GM06990 (cell line): ENCODE data around the gene STRA6.

Source experiments
- DNase-seq: peaks from one replicate; pipeline ENCODE4 v3.0.0-alpha.2; 2011; ENCODE audit not compliant: insufficient read length; ENCODE audit errors: extremely low read depth
- H3K27me3 ChIP-seq: replicated peaks from 2 replicates; pipeline ENCODE4 v1.6.0; 2011; ENCODE audit warnings: low read length; ENCODE audit not compliant: control insufficient read depth, insufficient read depth
- H3K36me3 ChIP-seq: 2 replicates; pipeline ENCODE4 v1.5.1; 2011; ENCODE audit warnings: low read length; ENCODE audit not compliant: control insufficient read depth, insufficient read depth
- H3K4me3 ChIP-seq: replicated peaks from 2 replicates; pipeline ENCODE4 v1.5.1; 2011; ENCODE audit warnings: low read depth, mild to moderate bottlenecking, control low read depth, low read length
- TF ChIP-seq, protein P1 (sequence below): IDR thresholded peaks from 2 replicates; pipeline ENCODE4 v1.5.1; 2011; ENCODE audit warnings: low read length, control low read depth, mild to moderate bottlenecking, inconsistent platforms; ENCODE audit not compliant: insufficient read depth, poor library complexity, severe bottlenecking

STRA6 gene

DNA sequence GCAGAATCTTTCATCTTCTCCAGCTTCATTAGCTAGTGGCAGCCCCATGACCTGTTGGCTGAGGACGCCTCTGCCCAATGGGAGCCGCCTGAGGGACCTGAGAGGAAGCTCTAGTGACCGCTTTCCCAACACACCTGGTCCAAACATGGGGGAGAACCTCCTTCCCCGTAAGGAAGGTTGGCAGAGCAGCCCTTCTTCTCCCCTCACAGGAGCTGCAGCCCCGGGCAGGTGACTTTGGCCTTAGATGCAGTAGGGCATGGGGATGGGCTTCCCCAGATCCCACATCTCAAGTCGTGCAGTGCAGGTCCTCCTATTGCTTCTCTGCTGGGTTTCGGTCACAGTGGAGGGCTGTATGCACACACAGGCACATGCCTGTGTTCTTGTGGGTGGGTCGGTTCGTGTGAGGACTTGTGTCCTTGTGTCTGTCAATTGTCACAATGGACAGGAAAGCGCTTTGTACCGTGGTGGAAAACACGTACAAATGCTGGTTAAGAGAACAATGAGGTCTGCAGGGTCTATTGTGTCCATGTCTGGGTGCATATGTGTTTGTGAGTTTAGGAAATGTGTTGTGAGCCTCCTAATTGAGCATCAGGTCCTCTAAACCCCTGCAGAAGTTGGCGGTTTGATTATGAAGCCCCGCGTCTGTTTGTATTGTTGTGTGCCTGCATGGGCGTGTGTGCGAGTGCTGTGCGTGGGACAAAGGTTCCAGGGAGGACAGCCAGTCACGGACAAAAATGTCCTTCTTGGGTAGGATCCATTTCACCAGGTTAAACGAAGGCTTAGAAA lies 70.8 kb downstream of the STRA6 start:
- DNase-seq, result no peak
- Histone ChIP-seq H3K27me3 (peaks cover 6% of the 10 kb centered on the region), H3K4me3 (no peak overlapping the region), H3K36me3 (no peaks in the 10 kb centered on the region)
- TF ChIP-seq, protein P1, sequence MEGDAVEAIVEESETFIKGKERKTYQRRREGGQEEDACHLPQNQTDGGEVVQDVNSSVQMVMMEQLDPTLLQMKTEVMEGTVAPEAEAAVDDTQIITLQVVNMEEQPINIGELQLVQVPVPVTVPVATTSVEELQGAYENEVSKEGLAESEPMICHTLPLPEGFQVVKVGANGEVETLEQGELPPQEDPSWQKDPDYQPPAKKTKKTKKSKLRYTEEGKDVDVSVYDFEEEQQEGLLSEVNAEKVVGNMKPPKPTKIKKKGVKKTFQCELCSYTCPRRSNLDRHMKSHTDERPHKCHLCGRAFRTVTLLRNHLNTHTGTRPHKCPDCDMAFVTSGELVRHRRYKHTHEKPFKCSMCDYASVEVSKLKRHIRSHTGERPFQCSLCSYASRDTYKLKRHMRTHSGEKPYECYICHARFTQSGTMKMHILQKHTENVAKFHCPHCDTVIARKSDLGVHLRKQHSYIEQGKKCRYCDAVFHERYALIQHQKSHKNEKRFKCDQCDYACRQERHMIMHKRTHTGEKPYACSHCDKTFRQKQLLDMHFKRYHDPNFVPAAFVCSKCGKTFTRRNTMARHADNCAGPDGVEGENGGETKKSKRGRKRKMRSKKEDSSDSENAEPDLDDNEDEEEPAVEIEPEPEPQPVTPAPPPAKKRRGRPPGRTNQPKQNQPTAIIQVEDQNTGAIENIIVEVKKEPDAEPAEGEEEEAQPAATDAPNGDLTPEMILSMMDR, result no peak

DNA sequence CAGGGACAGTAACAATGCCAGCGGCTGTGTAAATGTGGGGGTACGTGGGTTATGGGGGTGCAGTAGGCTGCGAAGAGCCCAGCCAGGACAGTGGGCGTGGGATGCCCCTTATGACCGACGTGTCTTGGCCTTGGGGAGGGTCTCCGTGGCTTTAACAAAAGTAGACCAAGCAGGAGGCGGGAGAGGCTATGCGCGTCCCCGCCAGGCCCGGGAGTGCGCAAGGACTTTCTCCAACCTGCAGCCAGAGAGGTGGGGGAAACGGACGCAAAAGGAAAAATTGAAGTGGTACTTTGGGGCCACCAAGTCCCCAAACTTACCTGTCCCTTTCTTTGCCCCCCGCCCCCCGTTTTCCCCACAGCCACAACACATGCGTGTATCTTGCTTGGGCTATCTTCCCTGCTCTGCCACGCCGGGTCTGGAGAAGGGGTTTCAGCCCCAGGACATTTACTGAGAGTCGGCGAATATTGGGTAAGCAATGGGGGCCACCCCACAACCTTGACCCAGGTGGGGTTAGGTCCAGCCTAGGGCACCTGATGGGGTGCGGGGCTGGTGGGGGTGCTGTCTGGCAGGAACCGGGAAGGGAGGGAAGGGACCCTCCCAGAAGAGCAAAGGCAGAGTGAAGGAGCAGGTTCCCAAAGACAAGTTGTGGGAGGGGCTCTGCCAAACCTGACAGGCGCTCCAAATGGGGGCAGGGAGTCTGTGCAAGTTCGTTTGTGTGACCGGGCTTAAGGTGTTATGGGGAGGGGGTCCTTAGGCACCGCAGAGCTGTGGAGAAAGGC lies 71.5 kb downstream of the STRA6 start:
- TF ChIP-seq, protein P1, result no peak
- no peak for DNase-seq
- Histone ChIP-seq H3K36me3 (no peaks in the 10 kb centered on the region), H3K27me3 (peaks cover 6% of the 10 kb centered on the region), H3K4me3 (no peak overlapping the region)

DNA sequence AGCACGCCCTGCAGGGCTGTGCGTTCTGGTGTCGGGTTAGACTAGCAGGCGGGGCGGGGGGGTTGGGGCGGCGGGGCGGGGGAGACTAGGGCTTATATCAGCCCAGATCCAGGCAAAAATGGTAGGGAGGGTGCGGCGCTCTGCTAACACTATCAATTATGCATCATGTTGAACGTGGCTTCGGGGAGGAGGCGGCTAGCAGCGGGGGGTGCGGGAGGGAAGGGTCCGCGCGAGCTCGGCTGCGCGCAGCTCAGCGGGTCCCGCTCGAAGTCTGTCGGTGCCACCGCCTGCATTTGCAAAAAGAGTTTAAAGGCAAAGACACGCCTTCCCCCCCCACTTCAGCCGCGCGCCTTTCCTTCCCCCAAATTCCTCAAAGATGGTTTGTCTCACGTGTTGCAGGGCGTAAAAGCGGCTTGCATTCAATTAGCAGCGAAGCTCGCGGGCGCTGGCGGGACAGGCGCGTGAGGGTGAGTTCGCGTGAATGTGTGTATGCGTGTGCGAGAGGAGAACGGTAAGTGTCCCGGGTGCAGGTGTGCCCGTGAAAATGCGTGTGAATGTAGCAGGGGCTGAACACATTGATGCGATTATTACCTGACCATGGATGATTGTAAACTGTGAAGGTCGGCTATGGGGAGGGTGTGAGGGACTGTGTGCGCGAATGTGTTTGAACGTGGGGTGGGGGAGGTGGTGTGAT lies 72.3 kb downstream of the STRA6 start, which contains the start of gene ISLR2:
Gene ISLR2 (plus strand): TSS at position 432 of the 694 bp plus-strand sequence. CDS start 2,169 bp downstream, outside the sequence.
- no peak within 1 kb of the TSS; the same call in 1 of the 2 replicates for H3K4me3 ChIP-seq
- no peak for DNase-seq
- peaks cover 6% of the 10 kb centered on the region for H3K27me3 ChIP-seq
- no peaks in the 10 kb centered on the region for H3K36me3 ChIP-seq
- TF ChIP-seq, protein P1, result no peak

DNA sequence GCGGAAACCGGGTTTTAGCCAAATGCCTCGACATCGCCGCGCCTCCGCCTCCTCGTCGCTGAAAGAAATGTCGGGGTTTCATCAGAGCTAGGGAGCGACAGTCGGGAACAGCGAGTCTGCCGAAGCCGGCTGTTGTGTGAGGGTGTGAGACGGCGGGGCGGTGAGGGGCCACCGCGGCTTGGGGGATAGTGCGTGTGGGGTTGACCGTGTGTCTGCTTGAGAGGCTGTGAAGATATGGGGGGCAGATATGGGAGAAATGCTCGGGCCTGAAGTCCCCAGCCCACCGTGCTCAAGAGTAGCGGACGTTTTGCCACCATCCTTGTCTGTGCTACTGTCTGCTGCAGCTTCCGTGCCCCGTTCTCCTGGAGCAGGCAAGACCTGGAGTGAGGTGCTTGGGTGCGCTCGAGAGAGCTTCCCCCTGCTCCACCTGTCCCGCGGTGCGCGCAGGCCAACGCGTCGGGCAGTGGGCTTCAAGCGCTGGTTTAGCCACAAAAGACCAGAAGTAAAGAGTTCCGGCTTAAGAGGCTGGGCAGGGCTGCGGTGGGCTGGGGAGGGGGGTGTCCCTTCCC lies 72.9 kb downstream of the STRA6 start:
- TF ChIP-seq, protein P1, result no peak
- peak; percentile 30 for DNase-seq
- Histone ChIP-seq H3K4me3 (no peak overlapping the region; the same call in 1 of the 2 replicates), H3K36me3 (no peaks in the 10 kb centered on the region), H3K27me3 (peaks cover 6% of the 10 kb centered on the region)
